Subcutaneous adipose tissue (tissue), 4 donors: ENCODE measurements around the gene PYGB. TPM values are rescaled to one million over a fixed set of nuclear protein-coding genes. Genes with fewer than 3 reads are reported as not detected.

Experiments used
- total RNA-seq, 4 donors: library from RNA; depleted of rRNA; stranded (reverse); fragments of >200 nt; gene quantifications; one replicate each; pipeline ENCODE4 v1.1.0, GENCODE V29; 2016
- TF ChIP-seq, protein P1 (sequence below): fragments of 450-650 bp; IDR thresholded peaks from one replicate; pipeline ENCODE4 v1.5.1; 2016; ENCODE audit warnings: low read depth, mild to moderate bottlenecking, control low read depth, antibody characterized with exemption, moderate library complexity

PYGB gene
- total RNA-seq, 4 donors from 2014 or later = 99.3 to 216 (median 137) TPM

DNA sequence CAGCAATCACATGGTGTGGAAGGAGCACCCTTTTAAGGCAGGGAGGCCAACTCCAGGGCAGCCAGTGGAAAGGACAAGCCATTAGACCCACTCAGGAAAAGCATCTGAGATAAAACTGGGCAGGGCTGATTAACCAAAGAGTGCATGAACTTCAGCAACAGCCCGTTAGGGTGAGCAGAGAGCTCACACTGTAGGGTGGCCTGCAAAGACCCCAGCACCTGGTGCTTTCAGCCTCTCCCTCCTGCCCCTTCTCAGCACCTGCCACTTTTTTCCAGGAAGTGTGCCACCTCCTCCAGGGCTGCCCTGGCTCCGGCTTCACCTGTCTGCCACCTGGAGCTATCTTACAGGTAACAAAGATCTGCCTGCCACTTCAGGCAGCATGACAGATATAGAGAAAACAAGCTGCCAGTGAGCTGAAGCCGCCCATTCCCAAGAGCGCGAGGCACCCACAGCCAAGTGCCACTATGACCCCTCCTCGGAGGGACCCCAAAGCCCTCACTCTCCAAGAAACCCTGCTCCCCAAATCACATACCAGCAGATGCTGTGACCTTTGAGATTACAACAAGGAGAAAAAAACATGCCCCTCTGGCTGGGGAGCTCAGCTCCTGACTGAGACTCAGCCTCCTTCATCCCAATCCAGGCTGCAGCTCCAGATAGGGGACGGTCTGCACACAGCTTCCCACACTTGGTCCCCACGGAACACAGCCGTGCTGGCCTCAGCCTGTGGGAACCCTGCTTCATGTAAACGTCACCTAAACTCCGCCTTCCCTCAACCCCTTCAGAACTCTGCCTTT is 71.6 kb downstream of the PYGB start:
- TF ChIP-seq, protein P1, sequence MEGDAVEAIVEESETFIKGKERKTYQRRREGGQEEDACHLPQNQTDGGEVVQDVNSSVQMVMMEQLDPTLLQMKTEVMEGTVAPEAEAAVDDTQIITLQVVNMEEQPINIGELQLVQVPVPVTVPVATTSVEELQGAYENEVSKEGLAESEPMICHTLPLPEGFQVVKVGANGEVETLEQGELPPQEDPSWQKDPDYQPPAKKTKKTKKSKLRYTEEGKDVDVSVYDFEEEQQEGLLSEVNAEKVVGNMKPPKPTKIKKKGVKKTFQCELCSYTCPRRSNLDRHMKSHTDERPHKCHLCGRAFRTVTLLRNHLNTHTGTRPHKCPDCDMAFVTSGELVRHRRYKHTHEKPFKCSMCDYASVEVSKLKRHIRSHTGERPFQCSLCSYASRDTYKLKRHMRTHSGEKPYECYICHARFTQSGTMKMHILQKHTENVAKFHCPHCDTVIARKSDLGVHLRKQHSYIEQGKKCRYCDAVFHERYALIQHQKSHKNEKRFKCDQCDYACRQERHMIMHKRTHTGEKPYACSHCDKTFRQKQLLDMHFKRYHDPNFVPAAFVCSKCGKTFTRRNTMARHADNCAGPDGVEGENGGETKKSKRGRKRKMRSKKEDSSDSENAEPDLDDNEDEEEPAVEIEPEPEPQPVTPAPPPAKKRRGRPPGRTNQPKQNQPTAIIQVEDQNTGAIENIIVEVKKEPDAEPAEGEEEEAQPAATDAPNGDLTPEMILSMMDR = no peak

DNA sequence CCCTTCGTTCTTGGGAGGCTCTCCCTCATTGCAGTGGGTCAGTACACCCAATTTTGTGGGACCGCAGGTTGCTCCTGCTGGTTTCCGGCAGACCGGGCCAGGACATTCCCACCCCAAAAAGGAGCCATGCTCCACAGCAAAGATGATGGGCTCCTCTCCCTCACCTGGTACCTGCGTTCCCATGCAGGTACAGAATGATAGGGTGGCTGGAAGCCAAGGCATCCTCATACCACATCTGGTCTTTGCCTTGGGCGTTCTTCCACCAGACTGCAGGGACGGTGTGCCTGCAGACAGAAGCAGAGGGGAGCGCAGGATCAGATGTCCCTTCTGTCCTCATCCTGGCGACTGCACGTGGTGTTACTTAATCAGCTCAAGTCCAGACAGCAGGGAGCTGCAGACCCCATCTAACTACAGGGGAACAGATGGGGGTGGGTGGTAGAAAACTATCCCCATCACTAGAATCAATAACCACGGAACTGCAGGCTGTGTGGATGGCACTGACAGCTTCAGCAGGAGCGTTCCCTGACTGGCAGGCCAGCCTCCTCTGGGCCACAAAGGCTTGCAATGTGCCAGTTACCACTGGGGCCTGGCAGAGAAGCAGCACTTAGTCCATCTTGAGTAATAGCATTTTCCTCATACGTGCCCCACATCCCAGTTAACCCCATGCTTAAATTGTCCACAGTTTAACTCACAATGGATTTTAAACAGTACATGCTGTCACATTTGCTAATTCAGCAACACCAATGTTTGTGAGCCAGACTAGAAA is 72.3 kb downstream of the PYGB start:
- TF ChIP-seq, protein P1 = no peak

DNA sequence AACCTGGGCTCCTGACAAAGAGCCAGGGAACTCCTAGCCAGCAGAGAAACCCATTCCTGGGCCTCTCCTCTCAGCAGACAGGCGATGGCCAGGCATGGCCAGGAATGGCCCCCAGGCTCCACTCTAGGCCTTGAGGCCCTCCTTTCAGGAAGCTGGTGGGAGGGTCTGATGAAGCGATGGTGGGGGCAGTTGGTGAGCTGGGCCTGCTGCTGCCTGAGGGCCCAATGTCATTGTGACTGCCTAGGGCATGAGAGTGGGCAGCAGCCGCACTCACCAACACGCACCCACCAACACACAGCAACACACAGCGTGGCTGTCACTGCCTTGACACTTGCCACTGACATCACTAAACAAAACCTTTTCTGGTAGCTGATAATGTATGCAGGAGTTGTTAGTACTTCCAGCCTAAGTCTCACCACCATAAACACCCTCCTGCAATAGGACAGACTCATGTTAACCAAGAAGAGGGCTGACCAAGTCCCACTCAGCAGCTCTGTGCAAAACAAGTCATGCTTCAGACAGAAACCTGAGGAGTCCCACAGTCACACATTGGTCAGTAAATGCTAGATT is 73.5 kb downstream of the PYGB start:
- TF ChIP-seq, protein P1 = no peak

DNA sequence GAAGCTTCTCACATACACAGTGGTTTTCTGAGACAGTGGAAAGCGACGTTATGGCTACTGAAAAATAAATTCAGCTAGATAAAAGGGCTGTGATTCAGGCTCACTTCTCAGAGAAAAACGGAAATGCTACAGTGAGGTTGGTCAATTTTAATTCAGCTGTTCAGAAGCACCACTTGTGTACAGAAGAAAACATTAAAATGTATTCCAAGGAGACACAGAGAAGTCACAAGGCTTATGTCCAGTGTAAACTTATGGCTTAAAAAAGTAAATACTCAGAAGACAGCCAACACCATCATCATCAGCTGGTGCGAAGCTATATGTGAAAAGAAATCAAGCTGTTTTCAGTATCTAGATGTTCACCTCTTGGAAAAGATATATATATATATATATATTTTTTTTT is 74.1 kb downstream of the PYGB start:
- TF ChIP-seq, protein P1 = no peak

DNA sequence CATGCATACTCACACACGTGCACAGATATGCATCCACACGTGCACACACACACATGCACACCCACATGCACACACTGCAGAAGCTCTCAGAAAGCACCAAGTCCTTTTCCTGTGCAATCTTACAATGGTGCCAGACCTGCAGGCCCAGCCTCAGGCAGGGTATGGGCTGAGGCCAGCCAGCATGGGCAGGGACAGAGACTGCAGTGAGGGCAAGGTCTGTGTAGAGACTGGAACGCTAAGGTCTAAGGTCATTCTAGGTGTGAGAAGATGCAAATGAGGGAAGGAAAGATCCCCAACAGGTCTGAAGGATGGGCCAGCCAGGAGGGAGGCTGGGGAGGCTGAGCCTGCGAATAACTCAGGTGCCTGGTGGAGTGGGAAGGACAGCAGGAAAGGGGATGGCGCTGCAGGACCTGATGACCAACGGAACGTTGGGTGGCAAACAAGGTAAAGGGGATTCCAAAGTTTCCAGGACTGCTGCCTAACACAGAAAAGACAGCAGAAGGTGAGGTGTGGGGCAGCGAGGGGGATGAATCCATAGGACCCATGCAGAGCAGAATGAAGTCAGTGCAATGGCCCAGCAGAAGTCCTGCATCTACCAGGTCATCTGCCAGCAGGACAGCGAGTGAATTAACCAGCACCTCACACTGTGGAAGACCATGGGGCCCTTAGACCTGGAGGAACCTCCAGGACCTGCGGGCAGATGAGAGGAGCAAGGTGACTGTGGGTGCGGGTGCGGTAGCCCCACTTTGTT is 75.8 kb downstream of the PYGB start:
- TF ChIP-seq, protein P1 = no peak

DNA sequence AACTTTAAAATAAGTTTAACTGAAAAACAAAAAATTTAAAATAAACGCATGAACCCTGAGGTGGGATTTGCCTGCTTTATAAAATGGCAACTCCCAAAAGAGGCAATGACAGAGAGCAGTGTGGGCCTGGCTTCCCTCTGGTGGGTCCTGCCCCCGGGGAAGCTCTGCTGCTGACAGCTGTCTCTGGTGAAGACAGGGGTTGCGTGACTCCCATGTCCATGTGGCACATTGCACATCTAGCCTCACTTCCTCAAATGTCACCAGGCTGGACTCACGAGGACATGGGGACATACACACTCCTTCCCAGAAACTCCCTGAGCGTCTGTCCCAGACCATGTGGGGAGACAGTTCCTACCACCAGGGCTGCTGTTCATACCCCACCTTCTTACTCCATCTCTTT is 76.5 kb downstream of the PYGB start:
- TF ChIP-seq, protein P1 = no peak

DNA sequence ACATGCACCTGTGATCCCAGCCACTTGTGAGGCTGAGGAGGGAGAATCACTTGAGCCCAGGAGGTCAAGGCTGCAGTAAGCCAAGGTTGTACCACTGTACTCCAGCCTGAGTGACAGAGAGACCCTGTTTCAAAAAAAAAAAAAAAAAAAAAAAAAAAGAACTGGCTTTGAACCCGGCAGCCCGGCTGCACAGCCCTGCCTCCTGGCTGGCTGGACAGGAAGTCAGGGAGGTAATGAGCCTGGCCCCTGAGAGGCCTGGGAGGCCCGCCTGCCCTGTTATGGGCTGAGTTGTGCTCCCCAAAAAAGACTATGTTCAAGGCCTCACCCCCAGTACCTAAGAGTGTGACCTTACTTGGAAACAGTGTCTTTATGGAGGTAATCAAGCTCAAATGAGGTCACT is 77.2 kb downstream of the PYGB start:
- TF ChIP-seq, protein P1 = no peak
